KBM-7 (cell line): ENCODE measurements around the gene CMIP.

Source experiments
- DNase-seq: peaks from one replicate; pipeline ENCODE4 v3.0.0-alpha.2; 2015
- in situ Hi-C: fragments of 300-500 bp; cut with MboI; formaldehyde crosslinking; loops from 2 replicates; pipeline ENCODE4 v1.14.3; 2020; ENCODE audit warnings: low sequenced_read_pairs, low pct_unique_long_range_greater_than_20kb, mixed read lengths

Gene CMIP

DNA sequence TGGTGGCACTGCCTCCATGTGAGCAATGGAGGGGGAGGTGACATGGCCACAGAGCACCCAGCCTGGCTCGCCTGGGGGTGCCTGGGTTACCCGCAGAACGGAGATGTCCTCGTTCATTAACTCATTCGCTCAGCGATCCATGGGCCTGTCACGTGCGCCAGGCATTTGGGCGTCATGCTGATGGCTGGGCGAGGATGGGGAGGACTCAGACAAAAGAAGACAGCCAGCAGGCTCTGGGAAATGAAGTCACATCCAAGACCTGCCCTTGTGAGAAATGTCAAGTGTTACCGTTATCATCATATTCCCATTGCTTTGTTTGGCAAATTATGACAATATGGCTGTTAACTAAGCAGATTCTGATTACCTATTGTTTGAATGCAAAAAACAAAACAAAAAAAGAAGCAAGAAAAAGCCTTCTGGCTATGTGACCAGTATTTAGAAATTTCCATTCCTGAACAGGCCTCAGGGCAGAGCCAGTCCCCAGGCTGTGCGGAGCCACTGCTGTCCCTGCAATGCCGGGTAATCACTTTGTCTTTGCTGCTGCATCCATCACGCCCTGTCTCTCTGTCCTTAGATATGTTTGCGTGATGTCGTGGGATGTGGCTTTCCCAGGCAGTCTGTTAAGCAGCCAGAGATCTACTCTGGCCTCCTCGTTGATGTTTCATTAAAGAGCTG lies 57.9 kb downstream of the CMIP start:
- no peak for DNase-seq
- in situ Hi-C loops, result no loop called here

DNA sequence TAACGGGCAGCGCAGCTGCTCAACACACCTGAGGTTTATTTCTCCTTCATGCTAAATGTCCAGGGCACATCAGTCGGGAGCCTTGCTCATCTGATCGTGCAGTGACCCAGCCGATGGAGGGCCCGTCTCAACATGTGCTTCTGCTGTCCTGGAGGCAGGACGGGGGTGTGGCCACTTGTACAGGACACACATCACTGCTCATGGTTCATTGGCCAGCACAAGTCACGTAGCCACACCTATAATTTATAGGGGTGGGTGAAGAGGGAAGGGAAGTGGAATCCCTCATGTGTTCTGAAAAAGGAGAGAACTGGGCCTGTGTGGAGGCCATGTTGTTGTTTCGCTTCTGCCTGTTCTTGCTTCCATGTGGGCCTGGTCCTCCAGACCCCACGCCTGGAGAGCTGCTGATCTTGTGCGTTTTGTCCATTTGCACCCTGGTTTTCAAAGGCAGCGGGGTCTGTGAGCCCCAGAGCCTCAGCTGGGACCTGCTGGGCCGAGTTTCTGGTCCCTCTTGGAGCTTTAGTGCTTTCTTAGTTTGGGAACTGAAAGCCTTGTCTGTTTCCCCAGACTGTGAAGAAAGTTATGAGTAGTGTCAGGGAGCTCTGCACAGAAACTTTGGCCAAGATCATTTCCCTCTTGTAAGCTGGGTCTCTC lies 60.5 kb downstream of the CMIP start:
- in situ Hi-C loops, result no loop called here
- peak; percentile 35 for DNase-seq

- no peak for DNase-seq
- in situ Hi-C loops, result no loop called here
Observed at GRCh38 chr16:81509404-81509803, 64.8 kb downstream of the CMIP start.

- in situ Hi-C loops, result no loop called here
- no peak for DNase-seq
Observed at GRCh38 chr16:81510016-81510415, 65.4 kb downstream of the CMIP start.

GRCh38 chr16:81511371-81511770 lies 66.8 kb downstream of the CMIP start:
- no peak for DNase-seq

DNA sequence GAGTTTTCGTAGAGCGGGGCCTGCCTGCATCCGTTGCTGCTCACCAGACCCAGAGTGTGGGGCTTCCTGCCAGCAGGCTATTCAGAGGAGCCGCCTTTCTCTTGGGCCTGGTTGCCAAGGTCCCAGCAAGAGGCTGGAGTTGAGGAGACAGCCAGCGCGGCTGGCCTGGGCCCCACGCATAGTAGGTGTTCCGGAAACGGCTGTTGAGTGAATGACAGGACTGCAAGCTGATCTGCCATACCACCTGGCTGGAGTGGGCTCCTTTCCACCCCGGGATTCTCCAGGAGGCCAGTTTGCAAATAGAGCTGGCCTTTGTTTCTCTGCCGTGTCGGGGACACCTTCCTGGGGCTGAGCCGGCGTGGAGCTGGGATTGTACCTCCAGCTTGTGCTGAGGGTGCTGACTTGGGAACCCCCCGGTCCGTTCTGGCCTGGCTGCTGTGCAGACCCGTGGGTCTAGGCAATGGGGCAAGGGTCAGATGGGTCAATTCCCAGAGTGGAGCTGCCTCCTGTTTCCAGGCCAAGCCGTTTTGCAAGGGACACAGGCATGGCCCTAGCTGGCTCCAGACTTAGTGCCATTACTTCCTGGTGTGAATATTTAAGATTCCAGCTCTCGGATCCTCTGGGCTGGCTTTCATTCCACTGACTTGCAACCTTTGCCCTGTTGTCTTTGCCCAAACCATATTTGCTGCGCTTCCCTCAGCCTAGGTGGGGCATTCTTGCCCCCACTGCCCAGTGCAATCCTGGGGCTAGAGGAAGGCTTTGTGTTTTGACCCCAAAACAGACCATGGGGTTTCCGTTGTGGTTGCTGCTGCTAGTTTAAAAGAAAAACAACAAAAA lies 68.8 kb downstream of the CMIP start:
- no peak for DNase-seq
- in situ Hi-C loops, result no loop called here

More at GRCh38 chr16:81511371-81511770, 66.8 kb downstream of the CMIP start:
- in situ Hi-C loops, result no loop called here

DNA sequence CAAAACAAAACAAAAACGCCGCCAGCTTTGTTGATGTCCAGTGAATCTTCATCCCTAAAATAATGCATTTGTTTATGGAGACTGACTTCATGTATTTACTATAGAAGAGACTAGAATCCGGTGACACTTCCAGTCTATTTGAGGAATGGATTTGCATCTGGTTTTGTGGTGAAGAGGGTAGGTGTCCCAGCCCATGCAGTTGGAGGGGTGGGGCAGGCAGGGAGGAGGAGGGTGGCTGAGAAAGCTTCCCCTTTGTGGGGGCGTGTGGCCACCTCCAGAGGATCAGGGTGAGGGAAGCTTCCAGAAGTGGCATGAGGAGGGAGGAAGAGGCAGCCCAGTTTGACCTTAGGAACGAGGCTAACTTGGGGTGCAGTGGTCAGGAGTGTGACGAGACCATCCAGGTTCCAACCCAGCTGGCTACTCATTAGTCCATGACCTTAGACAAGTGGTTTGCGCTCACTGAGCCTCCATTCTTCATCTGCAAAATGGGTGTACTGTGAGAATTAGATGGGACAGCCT lies 69.5 kb downstream of the CMIP start:
- in situ Hi-C loops, result no loop called here
- DNase-seq, result peak; percentile 76

- in situ Hi-C loops, result no loop called here
- no peak for DNase-seq
Observed at GRCh38 chr16:81514568-81515258, 70.1 kb downstream of the CMIP start.

DNA sequence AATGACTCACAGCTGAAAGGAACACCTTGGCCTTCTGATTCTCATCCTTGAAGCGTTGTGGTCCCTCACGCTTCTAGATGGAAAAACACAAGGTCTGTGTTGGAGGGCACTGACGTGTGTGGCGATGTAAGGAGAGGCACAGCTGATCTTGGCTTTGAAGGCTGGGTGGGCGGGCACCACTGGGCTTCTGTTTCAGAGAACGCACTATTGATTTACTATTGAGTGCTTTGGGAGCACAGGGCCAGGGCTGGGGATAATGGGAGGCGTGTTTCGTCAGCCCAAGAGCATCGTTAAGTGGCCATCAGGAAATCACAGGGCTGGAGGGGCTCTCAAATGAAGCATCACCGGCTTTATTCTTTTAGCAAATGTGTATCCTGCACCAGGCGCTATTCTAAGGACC lies 70.7 kb downstream of the CMIP start:
- in situ Hi-C loops, result no loop called here
- no peak for DNase-seq

DNA sequence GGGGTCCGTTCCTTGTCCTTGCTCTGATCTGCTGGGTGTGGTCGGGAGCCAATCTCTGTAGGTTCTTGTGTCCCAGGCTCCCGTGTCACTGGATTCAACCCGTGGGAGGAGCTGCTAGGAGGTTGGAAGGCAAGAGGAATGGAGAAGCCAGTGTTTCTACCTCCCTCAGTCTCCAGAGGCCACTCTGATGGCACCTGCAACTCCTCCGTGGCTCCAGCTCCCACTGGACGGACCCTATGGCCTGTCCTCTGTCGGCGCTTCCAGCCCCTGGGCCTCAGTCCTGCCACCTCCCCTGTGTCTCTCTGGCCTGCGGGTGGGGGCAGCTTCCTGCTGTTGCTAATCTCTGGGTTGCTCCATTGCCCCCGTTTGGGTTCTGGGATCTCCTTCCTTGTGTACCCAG lies 71.1 kb downstream of the CMIP start:
- no peak for DNase-seq
- in situ Hi-C loops, result no loop called here

- in situ Hi-C loops, result no loop called here
Observed at GRCh38 chr16:81516478-81517149, 72.0 kb downstream of the CMIP start.

DNA sequence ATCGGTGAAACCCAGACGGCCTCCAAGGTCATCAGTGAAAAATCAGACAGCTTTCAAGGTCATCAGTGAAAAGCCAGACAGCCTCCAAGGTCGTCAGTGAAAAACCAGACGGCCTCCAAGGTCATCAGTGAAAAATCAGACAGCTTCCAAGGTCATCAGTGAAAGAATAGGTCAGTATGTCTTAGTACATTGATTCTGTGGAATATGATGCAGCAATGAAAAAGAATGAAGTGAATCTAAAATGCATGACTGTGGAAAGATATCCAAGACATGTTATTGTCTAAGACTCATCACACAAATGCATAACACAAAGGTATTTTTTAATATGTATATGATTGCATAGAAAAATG lies 72.5 kb downstream of the CMIP start:
- in situ Hi-C loops, result no loop called here
- DNase-seq, result no peak

More at GRCh38 chr16:81516478-81517149, 72.0 kb downstream of the CMIP start:
- DNase-seq, result no peak

- no peak for DNase-seq
- in situ Hi-C loops, result no loop called here
Observed at GRCh38 chr16:81517629-81518438, 73.2 kb downstream of the CMIP start.

- in situ Hi-C loops, result no loop called here
- no peak for DNase-seq
Observed at GRCh38 chr16:81518439-81518757, 73.8 kb downstream of the CMIP start.

DNA sequence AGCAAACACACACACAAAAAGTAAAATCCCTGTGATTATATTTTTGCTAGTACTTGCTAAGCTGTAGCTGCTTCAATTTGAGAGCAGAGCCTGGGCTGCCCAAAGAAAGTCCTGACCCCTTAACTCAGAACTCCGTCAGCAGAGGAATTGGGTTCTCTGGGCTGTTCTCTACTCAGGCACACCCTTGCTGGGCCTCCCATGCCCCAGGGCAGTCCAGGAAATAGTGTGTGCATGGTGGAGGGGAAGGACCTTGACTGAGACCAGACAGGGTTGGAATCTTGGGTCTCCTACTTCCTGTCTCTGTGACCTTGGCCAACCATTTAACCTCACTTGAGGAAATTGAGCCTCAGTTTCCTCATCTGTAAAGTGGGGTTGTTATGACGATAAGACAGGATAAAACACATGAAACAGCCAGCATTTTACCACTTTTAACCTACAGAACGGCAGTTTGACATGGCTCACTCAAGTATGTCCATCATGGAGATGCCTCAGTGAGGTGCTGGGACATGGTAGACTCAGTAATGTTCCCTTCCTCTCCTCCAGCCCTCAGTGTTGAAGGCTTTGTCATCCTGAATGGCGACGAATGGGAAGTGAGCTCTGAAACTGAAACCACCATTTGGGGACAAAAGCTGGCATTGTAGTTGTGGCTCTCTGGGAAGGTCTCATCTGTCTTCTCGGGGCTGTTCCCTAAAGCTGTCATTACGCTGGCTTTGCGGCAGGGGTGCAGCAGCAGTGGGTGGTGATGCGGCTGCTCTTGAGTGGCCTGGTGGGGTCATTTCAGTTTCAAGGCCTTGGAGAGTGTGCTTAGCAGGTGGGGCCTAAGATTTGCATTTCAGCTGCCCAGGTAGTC lies 74.9 kb downstream of the CMIP start:
- DNase-seq, result no peak
- in situ Hi-C loops, result no loop called here

- no peak for DNase-seq
- in situ Hi-C loops, result no loop called here
Observed at GRCh38 chr16:81520151-81520470, 75.5 kb downstream of the CMIP start.

DNA sequence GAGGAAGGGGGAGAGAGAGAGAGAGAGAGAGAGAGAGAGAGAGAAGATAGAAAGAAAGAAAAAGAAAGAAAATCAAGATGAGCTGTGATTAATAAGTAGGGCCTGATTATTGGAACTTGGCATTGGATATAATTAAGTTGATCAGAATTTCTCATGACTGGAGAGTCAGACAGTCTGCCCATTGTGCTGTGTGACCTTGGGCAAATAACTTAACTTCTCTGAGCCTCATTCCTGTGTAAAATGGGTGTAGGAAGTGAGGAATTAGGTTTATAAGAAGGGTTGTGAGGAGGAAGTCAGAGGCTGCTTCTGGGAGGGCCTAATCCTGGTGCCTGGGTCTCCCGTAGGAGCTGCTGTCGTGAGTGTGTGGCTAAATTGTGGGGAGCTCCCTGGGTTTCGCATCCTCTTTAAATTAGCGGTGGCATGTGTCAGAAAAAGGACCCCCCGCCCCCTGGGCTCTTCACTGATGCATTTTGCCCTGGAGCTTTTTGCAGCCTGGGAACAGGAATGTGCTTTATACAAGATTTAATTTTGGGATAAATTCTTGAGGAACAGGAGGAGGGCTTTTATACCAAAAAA lies 76.0 kb downstream of the CMIP start:
- in situ Hi-C loops, result no loop called here
- peak; percentile 26 for DNase-seq
